GM19438 (cell line): ENCODE measurements around the gene RASAL1.

Source experiments
- ATAC-seq: cut with Tn5 transposase; IDR thresholded peaks from one replicate; pipeline ENCODE4 v1.9.1; 2021; ENCODE audit warnings: low read depth; ENCODE audit not compliant: unreplicated experiment

The RASAL1 gene

GRCh38 chr12:113162102-113163029, 26.8 kb upstream of the RASAL1 start:
- no peak for ATAC-seq

- no peak for ATAC-seq
These were observed 26.0 kb upstream of the RASAL1 start for GRCh38 chr12:113161415-113162016.

GRCh38 chr12:113159937-113160336, 24.4 kb upstream of the RASAL1 start:
- ATAC-seq: no peak

GRCh38 chr12:113158439-113159203, 23.1 kb upstream of the RASAL1 start:
- no peak for ATAC-seq

GRCh38 chr12:113157218-113157859, 21.8 kb upstream of the RASAL1 start:
- no peak for ATAC-seq

GRCh38 chr12:113155646-113156045, 20.1 kb upstream of the RASAL1 start:
- ATAC-seq: no peak

- ATAC-seq: no peak
These were observed 19.5 kb upstream of the RASAL1 start for GRCh38 chr12:113155060-113155459.

GRCh38 chr12:113154351-113154973, 18.9 kb upstream of the RASAL1 start:
- ATAC-seq: no peak

- ATAC-seq: no peak
These were observed 17.6 kb upstream of the RASAL1 start for GRCh38 chr12:113152835-113153814.

- no peak for ATAC-seq
These were observed 16.8 kb upstream of the RASAL1 start for GRCh38 chr12:113152196-113152834.

- ATAC-seq: no peak
These were observed 16.1 kb upstream of the RASAL1 start for GRCh38 chr12:113151655-113152054.

- no peak for ATAC-seq
These were observed 14.0 kb upstream of the RASAL1 start, which contains the start of gene CFAP73 for GRCh38 chr12:113149361-113150150. TSS of gene CFAP73 (plus strand) at chr12:113149724. CDS start at chr12:113149858, 134 bp downstream.

- no peak for ATAC-seq
These were observed 11.4 kb upstream of the RASAL1 start for GRCh38 chr12:113146999-113147398.

- ATAC-seq: no peak
These were observed 10.4 kb upstream of the RASAL1 start for GRCh38 chr12:113145720-113146551.

- no peak for ATAC-seq
These were observed 9.2 kb upstream of the RASAL1 start for GRCh38 chr12:113144806-113145205.

- no peak for ATAC-seq
These were observed 8.4 kb upstream of the RASAL1 start for GRCh38 chr12:113143959-113144358.

- ATAC-seq: no peak
These were observed 7.3 kb upstream of the RASAL1 start for GRCh38 chr12:113142886-113143332.
